ENCODE results near the gene ANGPTL8. TPM values are rescaled to one million over a fixed set of nuclear protein-coding genes. Genes with fewer than 3 reads are reported as not detected.

The ANGPTL8 gene
- total and polyA plus RNA-seq, 4 donors = 11.8 TPM; not detected in 3

GRCh38 chr19:11269408-11269807 is 30.0 kb downstream of the ANGPTL8 start:
- 57 to 73% methylated on average over 7 of the region's 7 CpGs for WGBS, 2 donors
- DNase-seq = no peak
- Histone ChIP-seq H3K27ac (ENCODE audit: low read depth in 1 of 2, low read length in 2 of 2) (no peak overlapping the region), H3K4me1 (ENCODE audit: control insufficient read depth in 1 of 2, insufficient read depth in 2 of 2, low read length in 2 of 2) (no peaks in the 10 kb centered on the region), H3K9me3 (ENCODE audit: control insufficient read depth, low read length) (no peaks in the 10 kb centered on the region), H3K4me3 (ENCODE audit: low read length in 2 of 2) (no peak overlapping the region), H3K36me3 (ENCODE audit: control insufficient read depth in 1 of 2, insufficient read depth in 2 of 2, low read length in 1 of 2) (no peaks in the 10 kb centered on the region), H3K27me3 (ENCODE audit: control insufficient read depth in 1 of 2, insufficient read depth in 2 of 2, low read length in 1 of 2) (no peaks in the 10 kb centered on the region)
- no peak for ATAC-seq (ENCODE audit: low FRiP score)
- intact Hi-C loops (cut with DNase I) = no loop called here

- H3K4me1 ChIP-seq (ENCODE audit: control insufficient read depth in 1 of 2, insufficient read depth in 2 of 2, low read length in 2 of 2) = no peaks in the 10 kb centered on the region
- WGBS, 2 donors = 85 to 86% methylated on average over 2 of the region's 2 CpGs
- no peak overlapping the region for H3K4me3 ChIP-seq (ENCODE audit: low read length in 2 of 2)
- H3K27me3 ChIP-seq (ENCODE audit: control insufficient read depth in 1 of 2, insufficient read depth in 2 of 2, low read length in 1 of 2) = no peaks in the 10 kb centered on the region
- no peak for DNase-seq
- H3K9me3 ChIP-seq (ENCODE audit: control insufficient read depth, low read length) = no peaks in the 10 kb centered on the region
- ATAC-seq (ENCODE audit: low FRiP score) = no peak
- H3K27ac ChIP-seq (ENCODE audit: low read depth in 1 of 2, low read length in 2 of 2) = no peak overlapping the region
- intact Hi-C loops (cut with DNase I) = no loop called here
- H3K36me3 ChIP-seq (ENCODE audit: control insufficient read depth in 1 of 2, insufficient read depth in 2 of 2, low read length in 1 of 2) = no peaks in the 10 kb centered on the region
Observed at GRCh38 chr19:11273296-11273695, 33.9 kb downstream of the ANGPTL8 start.

- Histone ChIP-seq H3K4me1 (ENCODE audit: control insufficient read depth in 1 of 2, insufficient read depth in 2 of 2, low read length in 2 of 2) (no peaks in the 10 kb centered on the region), H3K4me3 (ENCODE audit: low read length in 2 of 2) (no peak overlapping the region), H3K27me3 (ENCODE audit: control insufficient read depth in 1 of 2, insufficient read depth in 2 of 2, low read length in 1 of 2) (no peaks in the 10 kb centered on the region), H3K36me3 (ENCODE audit: control insufficient read depth in 1 of 2, insufficient read depth in 2 of 2, low read length in 1 of 2) (no peaks in the 10 kb centered on the region), H3K9me3 (ENCODE audit: control insufficient read depth, low read length) (no peaks in the 10 kb centered on the region), H3K27ac (ENCODE audit: low read depth in 1 of 2, low read length in 2 of 2) (no peak overlapping the region)
- ATAC-seq (ENCODE audit: low FRiP score) = no peak
- DNase-seq = no peak
- 75 to 87% methylated on average over 5 of the region's 5 CpGs for WGBS, 2 donors
- intact Hi-C loops (cut with DNase I) = no loop called here
Observed at GRCh38 chr19:11273989-11274388, 34.6 kb downstream of the ANGPTL8 start.

GRCh38 chr19:11274533-11275086 is 35.2 kb downstream of the ANGPTL8 start:
- no peaks in the 10 kb centered on the region for H3K36me3 ChIP-seq (ENCODE audit: control insufficient read depth in 1 of 2, insufficient read depth in 2 of 2, low read length in 1 of 2)
- intact Hi-C loops (cut with DNase I) = no loop called here
- no peak overlapping the region for H3K4me3 ChIP-seq (ENCODE audit: low read length in 2 of 2)
- no peaks in the 10 kb centered on the region for H3K9me3 ChIP-seq (ENCODE audit: control insufficient read depth, low read length)
- 72 to 75% methylated on average over 4 of the region's 4 CpGs for WGBS, 2 donors
- DNase-seq (no peak), ATAC-seq (ENCODE audit: low FRiP score) (no peak)
- no peak overlapping the region for H3K27ac ChIP-seq (ENCODE audit: low read depth in 1 of 2, low read length in 2 of 2)
- no peaks in the 10 kb centered on the region for H3K4me1 ChIP-seq (ENCODE audit: control insufficient read depth in 1 of 2, insufficient read depth in 2 of 2, low read length in 2 of 2)
- no peaks in the 10 kb centered on the region for H3K27me3 ChIP-seq (ENCODE audit: control insufficient read depth in 1 of 2, insufficient read depth in 2 of 2, low read length in 1 of 2)

GRCh38 chr19:11278670-11279069 is 39.3 kb downstream of the ANGPTL8 start:
- DNase-seq = no peak
- intact Hi-C loops (cut with DNase I) = no loop called here
- Histone ChIP-seq H3K27ac (ENCODE audit: low read depth in 1 of 2, low read length in 2 of 2) (no peak overlapping the region), H3K27me3 (ENCODE audit: control insufficient read depth in 1 of 2, insufficient read depth in 2 of 2, low read length in 1 of 2) (no peaks in the 10 kb centered on the region), H3K4me3 (ENCODE audit: low read length in 2 of 2) (no peak overlapping the region), H3K4me1 (ENCODE audit: control insufficient read depth in 1 of 2, insufficient read depth in 2 of 2, low read length in 2 of 2) (no peaks in the 10 kb centered on the region), H3K9me3 (ENCODE audit: control insufficient read depth, low read length) (no peaks in the 10 kb centered on the region), H3K36me3 (ENCODE audit: control insufficient read depth in 1 of 2, insufficient read depth in 2 of 2, low read length in 1 of 2) (no peaks in the 10 kb centered on the region)
- ATAC-seq (ENCODE audit: low FRiP score) = no peak
- WGBS, 2 donors = 27 to 31% methylated on average over 6 of the region's 6 CpGs

- H3K9me3 ChIP-seq (ENCODE audit: control insufficient read depth, low read length) = no peaks in the 10 kb centered on the region
- ATAC-seq (ENCODE audit: low FRiP score) (no peak), DNase-seq (no peak)
- 89 to 91% methylated on average over 5 of the region's 5 CpGs for WGBS, 2 donors
- H3K27me3 ChIP-seq (ENCODE audit: control insufficient read depth in 1 of 2, insufficient read depth in 2 of 2, low read length in 1 of 2) = no peaks in the 10 kb centered on the region
- no peak overlapping the region for H3K4me3 ChIP-seq (ENCODE audit: low read length in 2 of 2)
- no peaks in the 10 kb centered on the region for H3K36me3 ChIP-seq (ENCODE audit: control insufficient read depth in 1 of 2, insufficient read depth in 2 of 2, low read length in 1 of 2)
- H3K27ac ChIP-seq (ENCODE audit: low read depth in 1 of 2, low read length in 2 of 2) = no peak overlapping the region
- intact Hi-C loops (cut with DNase I) = no loop called here
- H3K4me1 ChIP-seq (ENCODE audit: control insufficient read depth in 1 of 2, insufficient read depth in 2 of 2, low read length in 2 of 2) = no peaks in the 10 kb centered on the region
Observed at GRCh38 chr19:11279505-11280236, 40.3 kb downstream of the ANGPTL8 start.

- no peaks in the 10 kb centered on the region for H3K27me3 ChIP-seq (ENCODE audit: control insufficient read depth in 1 of 2, insufficient read depth in 2 of 2, low read length in 1 of 2)
- H3K36me3 ChIP-seq (ENCODE audit: control insufficient read depth in 1 of 2, insufficient read depth in 2 of 2, low read length in 1 of 2) = no peaks in the 10 kb centered on the region
- no peak for DNase-seq
- no peak overlapping the region for H3K27ac ChIP-seq (ENCODE audit: low read depth in 1 of 2, low read length in 2 of 2)
- no peaks in the 10 kb centered on the region for H3K4me1 ChIP-seq (ENCODE audit: control insufficient read depth in 1 of 2, insufficient read depth in 2 of 2, low read length in 2 of 2)
- ATAC-seq (ENCODE audit: low FRiP score) = no peak
- intact Hi-C loops (cut with DNase I) = no loop called here
- 64 to 71% methylated on average over 11 of the region's 11 CpGs for WGBS, 2 donors
- H3K9me3 ChIP-seq (ENCODE audit: control insufficient read depth, low read length) = no peaks in the 10 kb centered on the region
- no peak overlapping the region for H3K4me3 ChIP-seq (ENCODE audit: low read length in 2 of 2)
Observed at GRCh38 chr19:11281356-11282049, 42.1 kb downstream of the ANGPTL8 start.

- Histone ChIP-seq H3K36me3 (ENCODE audit: control insufficient read depth in 1 of 2, insufficient read depth in 2 of 2, low read length in 1 of 2) (no peaks in the 10 kb centered on the region), H3K9me3 (ENCODE audit: control insufficient read depth, low read length) (no peaks in the 10 kb centered on the region), H3K4me1 (ENCODE audit: control insufficient read depth in 1 of 2, insufficient read depth in 2 of 2, low read length in 2 of 2) (no peaks in the 10 kb centered on the region), H3K27me3 (ENCODE audit: control insufficient read depth in 1 of 2, insufficient read depth in 2 of 2, low read length in 1 of 2) (no peaks in the 10 kb centered on the region), H3K27ac (ENCODE audit: low read depth in 1 of 2, low read length in 2 of 2) (no peak overlapping the region), H3K4me3 (ENCODE audit: low read length in 2 of 2) (no peak overlapping the region)
- WGBS, 2 donors = 64 to 68% methylated on average over 6 of the region's 6 CpGs
- ATAC-seq (ENCODE audit: low FRiP score) = no peak
- no peak for DNase-seq
- intact Hi-C loops (cut with DNase I) = no loop called here
Observed at GRCh38 chr19:11284515-11284914, 45.1 kb downstream of the ANGPTL8 start.
